HepG2 (cell line): ENCODE data around the gene TLR5. TPM values are rescaled to one million over a fixed set of nuclear protein-coding genes. Genes with fewer than 3 reads are reported as not detected.

Source experiments
- ARNT2 ChIP-seq: sonication (generic); formaldehyde crosslinking; IDR thresholded peaks from 2 replicates; pipeline ENCODE4 v1.8.0; 2022; ENCODE audit warnings: mild to moderate bottlenecking, low read depth, missing genetic modification reagents, moderate library complexity
- FOSL1 ChIP-seq: sonication (generic); formaldehyde crosslinking; IDR thresholded peaks from 2 replicates; pipeline ENCODE4 v1.9.0; 2021; ENCODE audit warnings: missing genetic modification reagents, borderline replicate concordance
- FOXC1 ChIP-seq: sonication (generic); formaldehyde crosslinking; IDR thresholded peaks from 2 replicates; pipeline ENCODE4 v1.8.0; 2022; ENCODE audit warnings: mild to moderate bottlenecking, missing genetic modification reagents, borderline replicate concordance
- GMEB2 ChIP-seq: IDR thresholded peaks from 2 replicates; pipeline ENCODE4 v1.6.1; 2016; ENCODE audit warnings: missing biosample characterization, missing genetic modification reagents, low read depth
- KMT2B ChIP-seq: IDR thresholded peaks from 2 replicates; pipeline ENCODE4 v1.6.1; 2016; ENCODE audit warnings: missing genetic modification reagents, missing compliant biosample characterization
- MAFF ChIP-seq: IDR thresholded peaks from 2 replicates; pipeline ENCODE4 v1.6.1; 2011; ENCODE audit warnings: low read depth, low read length, improper control_type of control experiment
- NFIB ChIP-seq: sonication (generic); formaldehyde crosslinking; IDR thresholded peaks from 2 replicates; pipeline ENCODE4 v1.9.0; 2021; ENCODE audit warnings: missing genetic modification reagents, mild to moderate bottlenecking, borderline replicate concordance
- NFKBIZ ChIP-seq: IDR thresholded peaks from 2 replicates; pipeline ENCODE4 v1.6.1; 2018; ENCODE audit warnings: missing genetic modification reagents, missing compliant biosample characterization
- NR1H2 ChIP-seq: sonication (generic); formaldehyde crosslinking; IDR thresholded peaks from 2 replicates; pipeline ENCODE4 v1.8.1; 2022; ENCODE audit warnings: low read depth, missing genetic modification reagents, borderline replicate concordance
- PLRG1 ChIP-seq: fragments of 450-650 bp; conservative IDR thresholded peaks from 2 replicates; pipeline ENCODE4 v1.6.1; 2016
- POLR2AphosphoS5 ChIP-seq: IDR thresholded peaks from 2 replicates; pipeline ENCODE4 v1.6.1; 2012; ENCODE audit warnings: low read depth, low read length
- SMAD3 ChIP-seq: sonication (generic); formaldehyde crosslinking; IDR thresholded peaks from 2 replicates; pipeline ENCODE4 v1.4.0; 2020; ENCODE audit warnings: missing genetic modification reagents
- SMC3 ChIP-seq: IDR thresholded peaks from 2 replicates; pipeline ENCODE4 v1.6.1; 2011; ENCODE audit warnings: low read length, improper control_type of control experiment
- SRF ChIP-seq: IDR thresholded peaks from 2 replicates; pipeline ENCODE4 v1.6.1; 2011; ENCODE audit warnings: mild to moderate bottlenecking, low read depth, low read length, moderate library complexity
- TCF7 ChIP-seq: sonication (generic); IDR thresholded peaks from 2 replicates; pipeline ENCODE4 v1.6.1; 2016; ENCODE audit warnings: antibody characterized with exemption, low read depth
- ZMYM2 ChIP-seq: sonication (generic); formaldehyde crosslinking; IDR thresholded peaks from 2 replicates; pipeline ENCODE4 v1.8.0; 2022; ENCODE audit warnings: mild to moderate bottlenecking, missing genetic modification reagents
- ZNF207 ChIP-seq: fragments of 450-650 bp; IDR thresholded peaks from 2 replicates; pipeline ENCODE4 v1.6.1; 2016; ENCODE audit warnings: antibody characterized with exemption, borderline replicate concordance
- ZNF260 ChIP-seq: sonication (generic); formaldehyde crosslinking; IDR thresholded peaks from 2 replicates; pipeline ENCODE4 v1.4.0; 2020; ENCODE audit warnings: missing genetic modification reagents, low read depth, mild to moderate bottlenecking, borderline replicate concordance
- ZNF414 ChIP-seq: sonication (generic); formaldehyde crosslinking; IDR thresholded peaks from 2 replicates; pipeline ENCODE4 v1.5.0; 2020; ENCODE audit warnings: missing genetic modification reagents
- ZNF883 ChIP-seq: sonication (generic); formaldehyde crosslinking; IDR thresholded peaks from 2 replicates; pipeline ENCODE4 v1.5.1; 2020; ENCODE audit warnings: mild to moderate bottlenecking, missing genetic modification reagents; ENCODE audit errors: not compliant biosample characterization
- ZNF891 ChIP-seq: sonication (generic); formaldehyde crosslinking; IDR thresholded peaks from 2 replicates; pipeline ENCODE4 v1.5.0; 2020; ENCODE audit warnings: mild to moderate bottlenecking, missing genetic modification reagents
- ZSCAN5A ChIP-seq: sonication (generic); formaldehyde crosslinking; IDR thresholded peaks from 2 replicates; pipeline ENCODE4 v1.8.0; 2022; ENCODE audit warnings: mild to moderate bottlenecking, missing genetic modification reagents, borderline replicate concordance
- polyA plus RNA-seq, 8 experiments: library from polyadenylated mRNA; depleted of rRNA in 3 of 8; stranded (reverse) in 7 of 8; unstranded in 1 of 8; fragments of >200 nt; fragmentation: Illumina TruSeq in 4 of 8; extraction: Trizol in 4 of 8; gene quantifications; 2 replicates each; pipeline versions ENCODE4 v1.2.1 to v1.2.3, GENCODE V29; 2011 to 2016; ENCODE audit warnings: low read depth in 4 of 8, missing spikeins in 1 of 8, mixed read lengths in 1 of 8; ENCODE audit not compliant: insufficient read depth in 1 of 8
- total RNA-seq, 5 experiments: library from RNA; depleted of rRNA; stranded (reverse); fragments of >200 nt; fragmentation: Illumina TruSeq; extraction: Trizol; gene quantifications; 2 replicates each; pipeline ENCODE4 v1.2.3, GENCODE V29; 2016; ENCODE audit warnings: low read depth in 1 of 5
- TF ChIP-seq, protein P1 (sequence below): sonication (generic); formaldehyde crosslinking; IDR thresholded peaks from 2 replicates; pipeline ENCODE4 v1.4.0; 2020; ENCODE audit warnings: missing genetic modification reagents
- TF ChIP-seq, protein P2 (sequence below): sonication (generic); formaldehyde crosslinking; IDR thresholded peaks from 2 replicates; pipeline ENCODE4 v1.5.0; 2020; ENCODE audit warnings: mild to moderate bottlenecking, missing genetic modification reagents, moderate library complexity
- TF ChIP-seq, protein P3 (sequence below): sonication (generic); formaldehyde crosslinking; IDR thresholded peaks from 2 replicates; pipeline ENCODE4 v1.4.0; 2020; ENCODE audit warnings: missing genetic modification reagents

The TLR5 gene
- total and polyA plus RNA-seq, 2 of the 13 experiments (the other 11 are each of a cell fraction or from before 2014, with no cell fraction given): not detected

DNA sequence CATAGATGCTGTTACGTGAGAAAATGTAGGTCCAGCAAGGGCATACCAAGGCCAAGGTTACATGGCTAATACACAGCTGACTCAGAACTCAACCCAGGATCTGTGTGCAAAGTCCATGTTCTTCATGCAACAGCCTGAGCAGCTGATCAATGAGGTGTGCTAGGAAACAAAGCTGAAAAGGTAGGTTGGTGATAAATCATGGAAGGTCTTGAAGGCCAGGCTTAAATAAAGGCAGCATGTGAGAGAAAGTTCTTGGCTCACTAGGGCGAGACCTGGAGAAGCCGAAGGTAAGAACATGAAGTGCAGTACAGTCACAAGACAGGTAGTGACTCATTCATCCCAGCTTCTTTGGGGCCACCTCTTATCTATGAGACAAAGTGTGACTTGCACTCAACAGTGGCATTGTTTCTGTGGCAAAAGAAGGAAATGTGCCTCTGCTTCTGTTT is 33.4 kb downstream of the TLR5 start (continued):
- no peak for TF ChIP-seq FOXC1 (CRISPR knock-in tag)
- no peak for TF ChIP-seq ZNF414 (CRISPR knock-in tag)
- TF ChIP-seq ZNF883 (CRISPR knock-in tag): no peak
- no peak for TF ChIP-seq ZSCAN5A (CRISPR knock-in tag)
- no peak for TF ChIP-seq SMAD3 (CRISPR knock-in tag)
- no peak for TF ChIP-seq ZNF891 (CRISPR knock-in tag)
- TF ChIP-seq NFKBIZ (CRISPR knock-in tag): no peak
- no peak for TF ChIP-seq KMT2B (CRISPR knock-in tag)
- TF ChIP-seq FOSL1 (CRISPR knock-in tag): 0 out of 2 replicates have a peak, but pooled peaks have one; percentile 3
- no peak for TF ChIP-seq ZNF207
- no peak for TF ChIP-seq GMEB2 (CRISPR knock-in tag)
- TF ChIP-seq, protein P1, sequence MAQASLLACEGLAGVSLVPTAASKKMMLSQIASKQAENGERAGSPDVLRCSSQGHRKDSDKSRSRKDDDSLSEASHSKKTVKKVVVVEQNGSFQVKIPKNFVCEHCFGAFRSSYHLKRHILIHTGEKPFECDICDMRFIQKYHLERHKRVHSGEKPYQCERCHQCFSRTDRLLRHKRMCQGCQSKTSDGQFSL (CRISPR knock-in tag): no peak
- no peak for TF ChIP-seq PLRG1
- no peak for TF ChIP-seq TCF7
- TF ChIP-seq, protein P2, sequence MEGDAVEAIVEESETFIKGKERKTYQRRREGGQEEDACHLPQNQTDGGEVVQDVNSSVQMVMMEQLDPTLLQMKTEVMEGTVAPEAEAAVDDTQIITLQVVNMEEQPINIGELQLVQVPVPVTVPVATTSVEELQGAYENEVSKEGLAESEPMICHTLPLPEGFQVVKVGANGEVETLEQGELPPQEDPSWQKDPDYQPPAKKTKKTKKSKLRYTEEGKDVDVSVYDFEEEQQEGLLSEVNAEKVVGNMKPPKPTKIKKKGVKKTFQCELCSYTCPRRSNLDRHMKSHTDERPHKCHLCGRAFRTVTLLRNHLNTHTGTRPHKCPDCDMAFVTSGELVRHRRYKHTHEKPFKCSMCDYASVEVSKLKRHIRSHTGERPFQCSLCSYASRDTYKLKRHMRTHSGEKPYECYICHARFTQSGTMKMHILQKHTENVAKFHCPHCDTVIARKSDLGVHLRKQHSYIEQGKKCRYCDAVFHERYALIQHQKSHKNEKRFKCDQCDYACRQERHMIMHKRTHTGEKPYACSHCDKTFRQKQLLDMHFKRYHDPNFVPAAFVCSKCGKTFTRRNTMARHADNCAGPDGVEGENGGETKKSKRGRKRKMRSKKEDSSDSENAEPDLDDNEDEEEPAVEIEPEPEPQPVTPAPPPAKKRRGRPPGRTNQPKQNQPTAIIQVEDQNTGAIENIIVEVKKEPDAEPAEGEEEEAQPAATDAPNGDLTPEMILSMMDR (CRISPR knock-in tag): no peak
- TF ChIP-seq SMC3: no peak
- TF ChIP-seq ZNF260: no peak
- no peak for TF ChIP-seq ARNT2 (CRISPR knock-in tag)
- TF ChIP-seq NR1H2: no peak
- TF ChIP-seq, protein P3, sequence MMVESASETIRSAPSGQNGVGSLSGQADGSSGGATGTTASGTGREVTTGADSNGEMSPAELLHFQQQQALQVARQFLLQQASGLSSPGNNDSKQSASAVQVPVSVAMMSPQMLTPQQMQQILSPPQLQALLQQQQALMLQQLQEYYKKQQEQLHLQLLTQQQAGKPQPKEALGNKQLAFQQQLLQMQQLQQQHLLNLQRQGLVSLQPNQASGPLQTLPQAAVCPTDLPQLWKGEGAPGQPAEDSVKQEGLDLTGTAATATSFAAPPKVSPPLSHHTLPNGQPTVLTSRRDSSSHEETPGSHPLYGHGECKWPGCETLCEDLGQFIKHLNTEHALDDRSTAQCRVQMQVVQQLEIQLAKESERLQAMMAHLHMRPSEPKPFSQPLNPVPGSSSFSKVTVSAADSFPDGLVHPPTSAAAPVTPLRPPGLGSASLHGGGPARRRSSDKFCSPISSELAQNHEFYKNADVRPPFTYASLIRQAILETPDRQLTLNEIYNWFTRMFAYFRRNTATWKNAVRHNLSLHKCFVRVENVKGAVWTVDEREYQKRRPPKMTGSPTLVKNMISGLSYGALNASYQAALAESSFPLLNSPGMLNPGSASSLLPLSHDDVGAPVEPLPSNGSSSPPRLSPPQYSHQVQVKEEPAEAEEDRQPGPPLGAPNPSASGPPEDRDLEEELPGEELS: no peak
- TF ChIP-seq POLR2AphosphoS5: no peak
- no peak for TF ChIP-seq SRF
- no peak for TF ChIP-seq MAFF
- TF ChIP-seq ZMYM2 (CRISPR knock-in tag): no peak
- TF ChIP-seq NFIB (CRISPR knock-in tag): no peak
